ENCODE measurements around the gene HOXC5. TPM values are rescaled to one million over a fixed set of nuclear protein-coding genes. Genes with fewer than 3 reads are reported as not detected.

The HOXC5 gene
- total RNA-seq, 1 experiment from 2014 or later, result 5.0 TPM

DNA sequence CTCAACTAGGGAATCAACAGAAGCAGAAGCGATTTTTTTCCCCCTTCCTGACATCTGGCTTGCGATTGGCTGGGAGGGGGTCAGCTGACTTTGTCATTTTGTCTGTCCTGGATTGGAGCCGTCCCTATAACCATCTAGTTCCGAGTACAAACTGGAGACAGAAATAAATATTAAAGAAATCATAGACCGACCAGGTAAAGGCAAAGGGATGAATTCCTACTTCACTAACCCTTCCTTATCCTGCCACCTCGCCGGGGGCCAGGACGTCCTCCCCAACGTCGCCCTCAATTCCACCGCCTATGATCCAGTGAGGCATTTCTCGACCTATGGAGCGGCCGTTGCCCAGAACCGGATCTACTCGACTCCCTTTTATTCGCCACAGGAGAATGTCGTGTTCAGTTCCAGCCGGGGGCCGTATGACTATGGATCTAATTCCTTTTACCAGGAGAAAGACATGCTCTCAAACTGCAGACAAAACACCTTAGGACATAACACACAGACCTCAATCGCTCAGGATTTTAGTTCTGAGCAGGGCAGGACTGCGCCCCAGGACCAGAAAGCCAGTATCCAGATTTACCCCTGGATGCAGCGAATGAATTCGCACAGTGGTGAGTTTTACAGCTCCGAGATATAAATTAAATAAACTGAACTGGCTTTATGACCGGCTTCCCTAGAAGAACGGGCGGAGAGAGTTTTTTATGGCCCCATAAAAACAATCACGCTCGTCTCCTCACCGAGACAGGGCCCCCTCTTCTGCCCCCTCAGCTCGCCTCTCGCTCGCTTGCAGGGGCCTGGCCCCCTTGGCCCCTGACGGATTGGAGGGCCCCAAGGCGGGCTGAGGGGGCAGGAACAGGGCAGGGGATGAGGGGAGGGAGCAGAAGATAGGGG, 4.3 kb upstream of the HOXC5 start, which contains the start of gene HOXC6:
Gene HOXC6, plus strand, starts transcription at position 127 of the 888 bp plus-strand sequence. Its CDS starts 82 bp downstream, at position 209.
- Histone ChIP-seq H3K27me3 (ENCODE audit: control insufficient read depth, insufficient read depth, low read length) (no peaks in the 10 kb centered on the region), H3K4me3 (ENCODE audit: low read depth in 2 of 2, low read length in 2 of 2) (peak within 1 kb of the TSS; percentile 35 to 39), H3K27ac (ENCODE audit: low read length) (peak within 1 kb of the TSS; percentile 95), H3K36me3 (ENCODE audit: control insufficient read depth, insufficient read depth, low read length) (peaks cover 4% of the 10 kb centered on the region; the same call in 1 of the 2 replicates), H3K9me3 (ENCODE audit: control insufficient read depth, insufficient read depth, low read depth, low read length) (no peaks in the 10 kb centered on the region), H3K4me1 (ENCODE audit: control insufficient read depth, insufficient read depth, low read length) (peaks cover 98% of the 10 kb centered on the region)
- in situ Hi-C loops (cut with HindIII; ENCODE audit: low pct_unique_long_range_greater_than_20kb, low sequenced_read_pairs) (no loop called here), intact Hi-C loops (cut with micrococcal nuclease; ENCODE audit: unreplicated experiment) (no loop called here)
- peak; percentile 34; the same call in 1 of the 2 replicates for TF ChIP-seq TCF7L2 (IDR thresholded peaks at IDR 0.05; ENCODE audit: low read depth, low read length)
- TF ChIP-seq, protein P1, sequence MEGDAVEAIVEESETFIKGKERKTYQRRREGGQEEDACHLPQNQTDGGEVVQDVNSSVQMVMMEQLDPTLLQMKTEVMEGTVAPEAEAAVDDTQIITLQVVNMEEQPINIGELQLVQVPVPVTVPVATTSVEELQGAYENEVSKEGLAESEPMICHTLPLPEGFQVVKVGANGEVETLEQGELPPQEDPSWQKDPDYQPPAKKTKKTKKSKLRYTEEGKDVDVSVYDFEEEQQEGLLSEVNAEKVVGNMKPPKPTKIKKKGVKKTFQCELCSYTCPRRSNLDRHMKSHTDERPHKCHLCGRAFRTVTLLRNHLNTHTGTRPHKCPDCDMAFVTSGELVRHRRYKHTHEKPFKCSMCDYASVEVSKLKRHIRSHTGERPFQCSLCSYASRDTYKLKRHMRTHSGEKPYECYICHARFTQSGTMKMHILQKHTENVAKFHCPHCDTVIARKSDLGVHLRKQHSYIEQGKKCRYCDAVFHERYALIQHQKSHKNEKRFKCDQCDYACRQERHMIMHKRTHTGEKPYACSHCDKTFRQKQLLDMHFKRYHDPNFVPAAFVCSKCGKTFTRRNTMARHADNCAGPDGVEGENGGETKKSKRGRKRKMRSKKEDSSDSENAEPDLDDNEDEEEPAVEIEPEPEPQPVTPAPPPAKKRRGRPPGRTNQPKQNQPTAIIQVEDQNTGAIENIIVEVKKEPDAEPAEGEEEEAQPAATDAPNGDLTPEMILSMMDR (IDR thresholded peaks at IDR 0.05), result no peak
- DNase-seq (ENCODE audit: low read depth, low spot score) (no peak), ATAC-seq (peak; percentile 10)
- CTCF ChIA-PET, result interaction anchor here (0.5 to 1.6 kb wide), 4 partner anchors 8 to 279 kb away, joined by 3 to 6 read pairs (median 4); no protein-coding TSS in a partner anchor
- BruUV-seq (replicated peaks), result no TSS peak
- POLR2A ChIA-PET, result interaction anchor here (0.6 to 0.7 kb wide), 2 partner anchors 11 to 183 kb away, joined by 3 read pairs; no protein-coding TSS in a partner anchor

DNA sequence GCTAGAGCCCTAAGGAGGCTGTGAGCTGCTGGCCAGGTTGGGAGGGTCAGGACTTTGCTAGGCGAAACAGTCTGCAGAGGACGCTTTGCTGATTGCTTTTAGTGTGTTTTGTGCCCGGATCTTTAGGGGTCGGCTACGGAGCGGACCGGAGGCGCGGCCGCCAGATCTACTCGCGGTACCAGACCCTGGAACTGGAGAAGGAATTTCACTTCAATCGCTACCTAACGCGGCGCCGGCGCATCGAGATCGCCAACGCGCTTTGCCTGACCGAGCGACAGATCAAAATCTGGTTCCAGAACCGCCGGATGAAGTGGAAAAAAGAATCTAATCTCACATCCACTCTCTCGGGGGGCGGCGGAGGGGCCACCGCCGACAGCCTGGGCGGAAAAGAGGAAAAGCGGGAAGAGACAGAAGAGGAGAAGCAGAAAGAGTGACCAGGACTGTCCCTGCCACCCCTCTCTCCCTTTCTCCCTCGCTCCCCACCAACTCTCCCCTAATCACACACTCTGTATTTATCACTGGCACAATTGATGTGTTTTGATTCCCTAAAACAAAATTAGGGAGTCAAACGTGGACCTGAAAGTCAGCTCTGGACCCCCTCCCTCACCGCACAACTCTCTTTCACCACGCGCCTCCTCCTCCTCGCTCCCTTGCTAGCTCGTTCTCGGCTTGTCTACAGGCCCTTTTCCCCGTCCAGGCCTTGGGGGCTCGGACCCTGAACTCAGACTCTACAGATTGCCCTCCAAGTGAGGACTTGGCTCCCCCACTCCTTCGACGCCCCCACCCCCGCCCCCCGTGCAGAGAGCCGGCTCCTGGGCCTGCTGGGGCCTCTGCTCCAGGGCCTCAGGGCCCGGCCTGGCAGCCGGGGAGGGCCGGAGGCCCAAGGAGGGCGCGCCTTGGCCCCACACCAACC, 3.1 kb upstream of the HOXC5 start:
- intact Hi-C loops (cut with micrococcal nuclease; ENCODE audit: unreplicated experiment) (no loop called here), in situ Hi-C loops (cut with HindIII; ENCODE audit: low pct_unique_long_range_greater_than_20kb, low sequenced_read_pairs) (no loop called here)
- Histone ChIP-seq H3K27me3 (ENCODE audit: control insufficient read depth, insufficient read depth, low read length) (no peaks in the 10 kb centered on the region), H3K27ac (ENCODE audit: low read length) (peak overlapping the region; percentile 78), H3K4me1 (ENCODE audit: control insufficient read depth, insufficient read depth, low read length) (peaks cover 95% of the 10 kb centered on the region), H3K36me3 (ENCODE audit: control insufficient read depth, insufficient read depth, low read length) (peaks cover 4% of the 10 kb centered on the region; the same call in 1 of the 2 replicates), H3K4me3 (ENCODE audit: low read depth in 2 of 2, low read length in 2 of 2) (no peak overlapping the region), H3K9me3 (ENCODE audit: control insufficient read depth, insufficient read depth, low read depth, low read length) (no peaks in the 10 kb centered on the region)
- CTCF ChIA-PET, result no interaction called here
- DNase-seq (ENCODE audit: low read depth, low spot score) (no peak), ATAC-seq (no peak)
- no TSS peak for BruUV-seq (replicated peaks)
- TF ChIP-seq POLR2AphosphoS5 (IDR thresholded peaks at IDR 0.05; ENCODE audit: low read depth, low read length), result 0 out of 2 replicates have a peak, but pooled peaks have one; percentile 12
- TF ChIP-seq, protein P1 (IDR thresholded peaks at IDR 0.05), result no peak
- POLR2A ChIA-PET, result no interaction called here

DNA sequence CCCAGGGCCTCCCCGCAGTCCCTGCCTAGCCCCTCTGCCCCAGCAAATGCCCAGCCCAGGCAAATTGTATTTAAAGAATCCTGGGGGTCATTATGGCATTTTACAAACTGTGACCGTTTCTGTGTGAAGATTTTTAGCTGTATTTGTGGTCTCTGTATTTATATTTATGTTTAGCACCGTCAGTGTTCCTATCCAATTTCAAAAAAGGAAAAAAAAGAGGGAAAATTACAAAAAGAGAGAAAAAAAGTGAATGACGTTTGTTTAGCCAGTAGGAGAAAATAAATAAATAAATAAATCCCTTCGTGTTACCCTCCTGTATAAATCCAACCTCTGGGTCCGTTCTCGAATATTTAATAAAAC, 2.4 kb upstream of the HOXC5 start:
- ATAC-seq (no peak), DNase-seq (ENCODE audit: low read depth, low spot score) (no peak)
- Histone ChIP-seq H3K27me3 (ENCODE audit: control insufficient read depth, insufficient read depth, low read length) (no peaks in the 10 kb centered on the region), H3K9me3 (ENCODE audit: control insufficient read depth, insufficient read depth, low read depth, low read length) (no peaks in the 10 kb centered on the region), H3K27ac (ENCODE audit: low read length) (peak overlapping the region; percentile 78; the same call in 1 of the 2 replicates), H3K36me3 (ENCODE audit: control insufficient read depth, insufficient read depth, low read length) (peaks cover 4% of the 10 kb centered on the region; the same call in 1 of the 2 replicates), H3K4me3 (ENCODE audit: low read depth in 2 of 2, low read length in 2 of 2) (no peak overlapping the region), H3K4me1 (ENCODE audit: control insufficient read depth, insufficient read depth, low read length) (peaks cover 95% of the 10 kb centered on the region)
- in situ Hi-C loops (cut with HindIII; ENCODE audit: low pct_unique_long_range_greater_than_20kb, low sequenced_read_pairs), result no loop called here
- CTCF ChIA-PET, result no interaction called here
- intact Hi-C loops (cut with micrococcal nuclease; ENCODE audit: unreplicated experiment), result no loop called here
- POLR2A ChIA-PET, result no interaction called here
- BruUV-seq (replicated peaks), result no TSS peak
- no peak for TF ChIP-seq POLR2AphosphoS5 (IDR thresholded peaks at IDR 0.05; ENCODE audit: low read depth, low read length)
- TF ChIP-seq TCF7L2 (IDR thresholded peaks at IDR 0.05; ENCODE audit: low read depth, low read length), result no peak
- TF ChIP-seq, protein P1 (IDR thresholded peaks at IDR 0.05), result no peak
- no peak for TF ChIP-seq SIN3A (IDR thresholded peaks at IDR 0.05; ENCODE audit: borderline replicate concordance, insufficient read depth, low read depth, low read length)
- TF ChIP-seq, protein P2, sequence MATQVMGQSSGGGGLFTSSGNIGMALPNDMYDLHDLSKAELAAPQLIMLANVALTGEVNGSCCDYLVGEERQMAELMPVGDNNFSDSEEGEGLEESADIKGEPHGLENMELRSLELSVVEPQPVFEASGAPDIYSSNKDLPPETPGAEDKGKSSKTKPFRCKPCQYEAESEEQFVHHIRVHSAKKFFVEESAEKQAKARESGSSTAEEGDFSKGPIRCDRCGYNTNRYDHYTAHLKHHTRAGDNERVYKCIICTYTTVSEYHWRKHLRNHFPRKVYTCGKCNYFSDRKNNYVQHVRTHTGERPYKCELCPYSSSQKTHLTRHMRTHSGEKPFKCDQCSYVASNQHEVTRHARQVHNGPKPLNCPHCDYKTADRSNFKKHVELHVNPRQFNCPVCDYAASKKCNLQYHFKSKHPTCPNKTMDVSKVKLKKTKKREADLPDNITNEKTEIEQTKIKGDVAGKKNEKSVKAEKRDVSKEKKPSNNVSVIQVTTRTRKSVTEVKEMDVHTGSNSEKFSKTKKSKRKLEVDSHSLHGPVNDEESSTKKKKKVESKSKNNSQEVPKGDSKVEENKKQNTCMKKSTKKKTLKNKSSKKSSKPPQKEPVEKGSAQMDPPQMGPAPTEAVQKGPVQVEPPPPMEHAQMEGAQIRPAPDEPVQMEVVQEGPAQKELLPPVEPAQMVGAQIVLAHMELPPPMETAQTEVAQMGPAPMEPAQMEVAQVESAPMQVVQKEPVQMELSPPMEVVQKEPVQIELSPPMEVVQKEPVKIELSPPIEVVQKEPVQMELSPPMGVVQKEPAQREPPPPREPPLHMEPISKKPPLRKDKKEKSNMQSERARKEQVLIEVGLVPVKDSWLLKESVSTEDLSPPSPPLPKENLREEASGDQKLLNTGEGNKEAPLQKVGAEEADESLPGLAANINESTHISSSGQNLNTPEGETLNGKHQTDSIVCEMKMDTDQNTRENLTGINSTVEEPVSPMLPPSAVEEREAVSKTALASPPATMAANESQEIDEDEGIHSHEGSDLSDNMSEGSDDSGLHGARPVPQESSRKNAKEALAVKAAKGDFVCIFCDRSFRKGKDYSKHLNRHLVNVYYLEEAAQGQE (IDR thresholded peaks at IDR 0.05; ENCODE audit: insufficient read depth in 1 of 2, low read depth in 2 of 2, low read length in 1 of 2), result no peak

All from Panc1 (cell line).